Measurements from ENCODE around the gene HOXA10.

The HOXA10 gene

DNA sequence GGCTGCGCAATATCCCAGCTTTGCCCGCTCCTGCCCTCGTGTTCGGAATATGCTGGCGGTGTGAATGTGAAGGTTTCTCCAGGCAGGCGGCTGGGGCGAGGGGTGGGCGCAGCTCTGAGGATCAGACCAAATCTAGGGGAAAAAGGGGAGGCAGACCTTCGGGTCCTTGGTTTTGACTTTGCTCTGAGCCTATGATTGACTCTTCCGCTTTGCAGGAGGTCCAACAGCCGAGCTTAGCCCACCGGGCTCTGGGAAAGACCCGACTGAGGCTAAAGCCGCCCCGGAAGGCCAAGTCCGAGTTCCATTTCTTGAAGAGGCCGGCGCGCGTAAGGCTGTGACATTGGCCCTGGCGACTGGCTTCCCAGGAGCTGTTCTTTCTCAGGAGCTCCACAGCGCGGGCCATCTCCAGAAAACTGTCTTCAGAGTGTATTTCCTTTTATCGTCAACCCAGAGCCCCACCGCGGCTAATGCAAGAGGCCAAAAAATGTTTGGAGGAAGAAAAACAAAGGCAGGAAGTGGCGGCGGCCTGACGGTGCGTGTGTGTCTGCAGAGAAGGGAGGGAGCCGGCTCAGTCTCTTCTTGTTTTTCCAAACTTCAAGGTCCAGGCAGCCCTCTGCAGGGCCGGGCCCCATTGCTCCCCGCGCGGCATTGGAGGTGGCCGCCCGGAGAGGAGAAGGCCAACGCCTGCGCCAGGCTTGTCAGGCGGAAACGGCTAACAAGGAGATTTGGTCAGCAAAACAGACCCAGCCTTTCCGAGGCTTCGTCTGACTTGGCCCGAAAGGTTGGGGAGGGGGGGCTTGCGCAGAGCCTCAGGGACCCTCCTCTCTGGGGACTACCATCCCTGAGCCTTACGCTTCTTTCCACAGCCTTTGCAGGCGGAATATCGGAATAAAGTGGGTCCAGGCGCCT, 14.5 kb upstream of the HOXA10 start:
- no peak overlapping the region for H3K27ac ChIP-seq (ENCODE audit: low read depth, low read length)
- H3K9me3 ChIP-seq (ENCODE audit: control insufficient read depth, insufficient read depth, low read depth, low read length), result no peaks in the 10 kb centered on the region
- peak overlapping the region; percentile 37 for H3K4me3 ChIP-seq (ENCODE audit: low read depth, low read length)
- peak overlapping the region; percentile 51 for H3K9ac ChIP-seq (ENCODE audit: low read length)
- H3K27me3 ChIP-seq (ENCODE audit: control insufficient read depth, insufficient read depth, low read length), result peaks cover 100% of the 10 kb centered on the region
- H3K4me1 ChIP-seq (ENCODE audit: control insufficient read depth, insufficient read depth, low read length), result peaks cover 49% of the 10 kb centered on the region
- H3K36me3 ChIP-seq (ENCODE audit: control insufficient read depth, insufficient read depth, low read length), result no peaks in the 10 kb centered on the region

DNA sequence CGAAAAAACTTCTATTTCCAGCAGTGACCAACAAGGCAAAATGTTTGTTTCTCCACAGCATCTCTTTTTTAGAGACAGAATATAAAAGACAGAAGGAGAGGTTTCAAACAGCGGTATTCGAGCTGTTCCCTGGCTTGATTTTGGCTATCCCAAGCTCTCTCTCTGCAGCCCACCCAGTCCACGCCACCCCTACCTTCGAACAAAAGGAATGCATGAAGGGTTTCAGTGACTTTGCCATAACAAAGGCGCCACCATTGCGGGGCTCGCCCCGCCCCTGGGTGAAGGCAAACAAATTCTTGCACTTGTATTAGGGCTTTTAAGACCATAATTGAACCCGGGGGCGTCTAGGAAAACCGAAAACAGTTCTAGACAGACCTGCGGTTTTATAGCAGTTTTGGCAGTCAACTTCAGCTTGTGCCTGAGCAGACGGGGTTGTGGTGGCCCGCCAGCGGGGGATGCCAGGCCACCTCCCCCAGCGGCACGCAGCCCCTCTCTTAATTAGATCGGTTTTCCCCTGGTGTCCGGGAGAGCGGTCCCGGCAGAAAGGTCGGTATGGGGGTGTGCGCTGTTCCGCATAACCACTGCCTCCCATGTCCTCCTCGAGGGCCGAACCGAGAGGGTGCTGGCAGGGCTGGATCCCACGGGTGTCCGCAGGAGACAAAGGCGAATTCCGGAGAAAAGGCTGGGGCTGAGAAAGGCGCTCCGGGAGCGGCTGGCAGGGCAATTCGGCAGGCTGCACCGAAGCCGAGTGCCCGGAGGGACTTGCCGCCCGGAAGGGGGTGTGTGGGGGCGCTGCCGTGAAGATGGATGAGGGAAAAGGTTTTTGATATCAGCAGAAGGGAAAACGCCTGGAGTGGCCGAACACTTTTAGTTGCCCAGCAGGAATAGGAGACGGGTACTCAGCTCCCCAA, 13.6 kb upstream of the HOXA10 start:
- Histone ChIP-seq H3K9me3 (ENCODE audit: control insufficient read depth, insufficient read depth, low read depth, low read length) (no peaks in the 10 kb centered on the region), H3K27me3 (ENCODE audit: control insufficient read depth, insufficient read depth, low read length) (peaks cover 100% of the 10 kb centered on the region), H3K27ac (ENCODE audit: low read depth, low read length) (no peak overlapping the region), H3K9ac (ENCODE audit: low read length) (peak overlapping the region; percentile 51), H3K36me3 (ENCODE audit: control insufficient read depth, insufficient read depth, low read length) (no peaks in the 10 kb centered on the region), H3K4me3 (ENCODE audit: low read depth, low read length) (peak overlapping the region; percentile 37; the same call in 1 of the 2 replicates), H3K4me1 (ENCODE audit: control insufficient read depth, insufficient read depth, low read length) (peaks cover 49% of the 10 kb centered on the region)

DNA sequence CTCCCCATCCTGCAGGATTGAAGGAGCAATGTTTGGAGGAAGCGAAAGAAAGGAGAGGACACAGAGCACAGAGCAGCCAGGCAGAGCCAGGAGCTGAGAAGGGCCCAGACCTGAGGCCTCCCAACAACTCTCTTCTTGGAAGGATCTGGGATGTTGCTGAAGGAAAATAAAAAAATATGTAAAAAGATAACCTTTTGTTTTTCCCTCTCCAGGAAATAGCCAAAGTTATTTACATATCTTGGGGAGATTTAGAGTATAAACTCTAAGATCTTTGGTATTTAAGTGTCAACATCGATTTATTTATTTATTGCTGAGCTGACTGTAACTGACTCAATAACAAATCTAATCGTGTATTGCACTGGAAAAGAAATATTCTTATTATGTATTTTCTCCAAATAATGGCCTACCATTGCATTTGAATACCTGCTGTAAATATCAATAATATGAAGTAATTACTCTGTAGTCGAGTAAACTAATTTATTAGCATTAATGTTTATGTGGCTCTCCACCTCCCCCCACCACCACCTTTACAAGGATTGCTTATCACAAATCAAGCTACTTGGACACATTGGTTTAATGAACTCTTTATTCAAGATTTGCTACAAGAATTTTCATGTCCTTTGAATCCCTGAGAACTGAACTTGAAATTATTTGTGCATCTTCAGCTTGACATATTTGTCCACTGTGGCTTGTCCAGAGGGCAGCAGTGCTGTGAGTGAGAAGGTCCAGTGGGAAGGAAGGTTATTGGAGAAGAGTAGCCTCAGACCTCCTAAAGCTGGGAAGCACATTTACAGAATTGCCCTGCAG, 12.8 kb upstream of the HOXA10 start:
- Histone ChIP-seq H3K9me3 (ENCODE audit: control insufficient read depth, insufficient read depth, low read depth, low read length) (no peaks in the 10 kb centered on the region), H3K9ac (ENCODE audit: low read length) (no peak overlapping the region), H3K27ac (ENCODE audit: low read depth, low read length) (no peak overlapping the region), H3K4me3 (ENCODE audit: low read depth, low read length) (peak overlapping the region; percentile 43; the same call in 1 of the 2 replicates), H3K27me3 (ENCODE audit: control insufficient read depth, insufficient read depth, low read length) (peaks cover 100% of the 10 kb centered on the region), H3K36me3 (ENCODE audit: control insufficient read depth, insufficient read depth, low read length) (no peaks in the 10 kb centered on the region), H3K4me1 (ENCODE audit: control insufficient read depth, insufficient read depth, low read length) (peaks cover 46% of the 10 kb centered on the region)

DNA sequence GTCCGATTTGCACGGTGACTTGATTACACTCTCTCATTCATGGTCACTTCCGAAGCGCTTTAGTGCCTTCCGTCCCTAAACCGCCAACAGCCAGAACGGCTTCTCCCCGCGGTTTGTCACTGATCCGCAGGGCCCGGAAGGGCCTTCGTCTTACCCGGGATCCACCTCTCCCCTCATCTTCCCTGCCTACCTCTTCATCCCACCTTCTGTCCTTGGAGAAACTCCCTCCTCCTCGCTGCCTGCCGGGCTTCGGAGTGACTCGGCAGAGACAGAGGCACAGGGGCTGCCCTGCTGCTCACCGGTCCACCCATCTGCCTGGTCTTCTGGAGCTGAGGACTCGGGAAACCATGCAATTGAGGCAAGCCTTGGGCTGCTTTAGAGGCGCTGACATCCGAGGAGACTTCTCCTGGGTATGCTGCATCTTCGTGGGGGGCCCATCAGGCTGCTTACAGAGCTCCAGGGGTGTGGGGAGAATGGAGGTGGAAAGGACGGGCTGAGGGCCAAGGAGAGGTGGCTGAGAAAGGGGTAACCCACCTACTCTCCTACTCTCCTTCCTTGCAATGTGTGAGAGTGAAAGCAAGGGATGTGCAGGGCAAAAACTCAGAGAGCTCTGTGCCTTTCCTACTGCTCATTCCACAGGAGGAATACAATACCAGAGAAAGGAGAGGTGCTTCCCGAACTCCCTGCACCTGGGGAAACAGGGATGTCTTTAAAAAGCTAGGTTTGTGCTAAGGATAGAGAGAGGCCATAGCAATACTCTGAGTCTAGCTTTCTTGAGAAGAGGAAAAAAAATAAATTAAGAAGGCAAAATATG, 11.9 kb upstream of the HOXA10 start:
- Histone ChIP-seq H3K27ac (ENCODE audit: low read depth, low read length) (no peak overlapping the region), H3K9me3 (ENCODE audit: control insufficient read depth, insufficient read depth, low read depth, low read length) (no peaks in the 10 kb centered on the region), H3K4me1 (ENCODE audit: control insufficient read depth, insufficient read depth, low read length) (peaks cover 44% of the 10 kb centered on the region), H3K27me3 (ENCODE audit: control insufficient read depth, insufficient read depth, low read length) (peaks cover 100% of the 10 kb centered on the region), H3K36me3 (ENCODE audit: control insufficient read depth, insufficient read depth, low read length) (no peaks in the 10 kb centered on the region), H3K4me3 (ENCODE audit: low read depth, low read length) (peak overlapping the region; percentile 43), H3K9ac (ENCODE audit: low read length) (peak overlapping the region; percentile 54)

DNA sequence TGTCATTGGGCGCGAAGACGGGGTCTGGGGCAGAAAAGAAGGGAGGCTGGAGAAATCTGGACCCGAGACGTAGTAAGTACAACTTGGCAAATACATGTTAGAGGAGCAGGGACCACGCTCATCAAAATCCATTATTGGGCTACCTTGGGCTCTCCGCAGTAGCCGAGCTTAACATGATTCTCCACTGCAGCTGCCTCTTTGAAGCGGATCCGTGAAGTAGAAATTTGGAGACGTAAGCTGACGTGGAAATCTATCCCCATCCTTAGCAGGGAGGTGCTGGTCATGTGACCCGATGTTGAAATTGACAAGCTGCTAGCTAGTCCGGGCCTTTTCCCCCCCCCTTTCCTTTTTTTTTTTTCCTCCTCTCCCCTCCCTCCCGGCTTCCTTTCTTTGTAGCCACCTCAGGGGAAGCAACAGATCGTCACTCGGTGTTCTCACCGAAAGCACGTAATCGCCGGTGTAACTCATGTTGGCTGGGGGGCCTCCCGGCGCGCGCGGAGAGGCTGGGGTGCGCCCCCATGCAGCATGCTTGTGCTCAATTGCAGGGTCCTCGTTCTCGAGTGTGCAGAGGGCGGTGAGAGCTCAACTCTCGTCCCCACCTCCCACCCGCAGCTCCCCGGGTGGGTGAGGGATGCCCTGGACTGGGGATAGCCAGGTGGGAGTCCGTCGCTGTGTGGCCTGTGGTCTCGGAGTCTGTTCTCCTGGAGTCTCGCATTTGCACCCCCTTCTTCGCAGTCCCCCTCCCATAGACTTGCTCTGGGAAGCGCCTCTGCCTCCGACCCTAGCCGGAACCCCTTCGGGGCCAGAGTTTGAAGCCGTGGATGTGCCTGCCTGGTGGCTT, 11.1 kb upstream of the HOXA10 start, which contains the start of gene HOXA11:
HOXA11 (minus strand) TSS at position 220 of the 841 bp plus-strand sequence; CDS start at position 132, 88 bp downstream.
- H3K27me3 ChIP-seq (ENCODE audit: control insufficient read depth, insufficient read depth, low read length), result peaks cover 100% of the 10 kb centered on the region
- H3K36me3 ChIP-seq (ENCODE audit: control insufficient read depth, insufficient read depth, low read length), result no peaks in the 10 kb centered on the region
- H3K9ac ChIP-seq (ENCODE audit: low read length), result peak within 1 kb of the TSS; percentile 54
- peaks cover 44% of the 10 kb centered on the region for H3K4me1 ChIP-seq (ENCODE audit: control insufficient read depth, insufficient read depth, low read length)
- peak within 1 kb of the TSS; percentile 43 for H3K4me3 ChIP-seq (ENCODE audit: low read depth, low read length)
- H3K9me3 ChIP-seq (ENCODE audit: control insufficient read depth, insufficient read depth, low read depth, low read length), result no peaks in the 10 kb centered on the region
- H3K27ac ChIP-seq (ENCODE audit: low read depth, low read length), result no peak within 1 kb of the TSS

DNA sequence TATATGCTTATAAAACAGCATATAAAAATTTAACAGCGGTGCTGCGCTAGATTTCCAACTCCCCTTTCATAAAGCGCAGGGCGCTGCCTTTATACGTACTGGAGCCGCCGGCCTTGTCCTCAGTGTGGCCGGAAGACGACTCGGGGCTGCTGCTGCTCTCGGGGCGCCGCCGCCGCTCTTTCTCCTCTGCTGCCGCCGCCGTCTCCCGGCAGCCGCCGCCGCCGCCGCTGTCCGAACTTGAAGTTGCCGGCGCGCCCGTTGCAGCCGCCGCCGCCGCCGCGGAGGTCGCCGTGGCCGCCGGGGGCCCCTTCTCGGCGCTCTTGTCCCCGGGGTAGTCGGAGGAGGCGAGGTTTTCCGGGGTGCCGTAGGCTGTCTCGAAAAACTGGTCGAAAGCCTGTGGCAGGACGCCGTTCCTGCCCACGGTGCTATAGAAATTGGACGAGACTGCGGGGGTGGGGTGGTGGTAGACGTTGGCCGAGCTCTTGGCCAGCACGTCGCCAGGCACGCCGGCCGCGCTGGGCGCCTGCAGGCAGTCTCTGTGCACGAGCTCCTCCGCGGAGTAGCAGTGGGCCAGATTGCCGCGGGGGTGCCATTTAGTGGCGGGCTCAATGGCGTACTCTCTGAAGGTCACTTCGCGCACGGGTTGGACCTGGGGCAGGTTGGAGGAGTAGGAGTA, 10.4 kb upstream of the HOXA10 start:
- H3K9ac ChIP-seq (ENCODE audit: low read length), result peak overlapping the region; percentile 50
- no peaks in the 10 kb centered on the region for H3K9me3 ChIP-seq (ENCODE audit: control insufficient read depth, insufficient read depth, low read depth, low read length)
- peaks cover 45% of the 10 kb centered on the region for H3K4me1 ChIP-seq (ENCODE audit: control insufficient read depth, insufficient read depth, low read length)
- H3K27me3 ChIP-seq (ENCODE audit: control insufficient read depth, insufficient read depth, low read length), result peaks cover 100% of the 10 kb centered on the region
- H3K4me3 ChIP-seq (ENCODE audit: low read depth, low read length), result peak overlapping the region; percentile 43
- no peaks in the 10 kb centered on the region for H3K36me3 ChIP-seq (ENCODE audit: control insufficient read depth, insufficient read depth, low read length)
- H3K27ac ChIP-seq (ENCODE audit: low read depth, low read length), result no peak overlapping the region

DNA sequence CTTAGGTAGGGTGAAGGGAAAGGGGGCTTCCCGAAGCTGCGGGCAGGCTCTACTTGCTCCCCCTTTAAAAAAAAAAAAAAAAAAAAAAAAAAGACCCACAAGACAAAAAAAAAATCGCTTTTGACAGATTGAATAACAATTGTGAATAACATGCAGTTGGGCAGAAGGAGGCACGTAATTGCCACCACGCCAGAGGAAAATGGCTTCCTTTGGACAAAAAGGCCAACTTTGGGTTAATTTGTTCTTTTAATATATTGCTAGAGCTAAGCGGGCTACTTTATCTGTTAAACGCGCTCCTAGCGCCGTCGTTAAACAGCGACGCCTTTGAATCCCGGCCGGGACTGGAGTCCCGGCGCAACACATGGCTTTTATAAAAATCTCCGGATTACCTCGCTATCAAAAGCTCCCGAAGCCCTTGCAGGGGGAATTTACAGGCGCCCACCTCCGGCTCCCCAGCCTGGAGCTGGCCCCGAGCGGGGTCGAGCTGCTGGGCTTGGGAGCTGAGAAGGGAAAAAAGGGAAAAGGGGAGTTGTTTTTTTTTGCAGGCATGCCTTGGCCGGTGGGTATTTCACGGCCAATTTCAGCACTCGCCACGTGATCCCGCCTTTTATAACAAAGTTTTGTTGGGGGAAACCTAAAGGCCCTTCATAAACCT, 9.7 kb upstream of the HOXA10 start:
- peak overlapping the region; percentile 50 for H3K9ac ChIP-seq (ENCODE audit: low read length)
- H3K9me3 ChIP-seq (ENCODE audit: control insufficient read depth, insufficient read depth, low read depth, low read length), result no peaks in the 10 kb centered on the region

DNA sequence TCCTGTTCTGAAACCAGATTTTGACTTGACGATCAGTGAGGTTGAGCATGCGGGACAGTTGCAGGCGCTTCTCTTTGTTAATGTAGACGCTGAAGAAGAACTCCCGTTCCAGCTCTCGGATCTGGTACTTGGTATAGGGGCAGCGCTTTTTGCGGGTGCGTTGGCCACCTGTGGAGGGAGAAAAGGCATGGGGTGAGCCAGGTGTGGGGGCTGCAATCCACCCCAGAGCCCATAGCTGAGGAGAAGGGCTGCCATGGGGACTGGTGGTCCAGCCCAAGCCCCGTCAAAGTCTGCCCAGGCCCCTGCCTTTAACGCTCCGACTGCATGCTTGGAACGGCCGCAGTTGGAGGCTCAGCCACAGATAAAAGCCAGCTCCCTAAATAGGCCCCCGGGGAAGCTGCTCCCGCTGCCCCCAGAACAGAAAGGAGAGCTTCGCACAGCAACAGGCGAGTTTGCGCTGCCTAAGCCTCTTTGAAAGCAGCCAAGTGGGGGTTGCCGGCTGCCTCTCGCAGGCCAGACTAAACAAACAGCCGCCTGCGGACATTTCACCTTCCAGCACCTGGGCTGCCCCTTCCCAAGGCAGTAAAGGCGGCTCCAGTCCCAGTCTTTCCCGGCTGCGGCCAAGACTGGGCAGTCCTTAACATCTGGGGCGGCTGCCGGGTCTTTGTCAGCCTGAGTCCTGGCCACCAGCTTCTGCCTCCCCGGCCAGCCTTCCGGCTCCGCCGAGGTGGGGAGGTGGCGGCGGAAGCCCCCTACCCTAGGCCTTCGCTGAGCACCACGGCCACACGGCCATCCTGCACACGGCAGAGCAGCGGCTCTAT, 9.0 kb upstream of the HOXA10 start:
- H3K9me3 ChIP-seq (ENCODE audit: control insufficient read depth, insufficient read depth, low read depth, low read length), result no peaks in the 10 kb centered on the region
- H3K4me1 ChIP-seq (ENCODE audit: control insufficient read depth, insufficient read depth, low read length), result peaks cover 39% of the 10 kb centered on the region
- H3K4me3 ChIP-seq (ENCODE audit: low read depth, low read length), result peak overlapping the region; percentile 43; the same call in 1 of the 2 replicates
- H3K9ac ChIP-seq (ENCODE audit: low read length), result peak overlapping the region; percentile 50
- no peaks in the 10 kb centered on the region for H3K36me3 ChIP-seq (ENCODE audit: control insufficient read depth, insufficient read depth, low read length)
- peaks cover 100% of the 10 kb centered on the region for H3K27me3 ChIP-seq (ENCODE audit: control insufficient read depth, insufficient read depth, low read length)
- no peak overlapping the region for H3K27ac ChIP-seq (ENCODE audit: low read depth, low read length)

More for the DNA sequence above, 9.7 kb upstream of the HOXA10 start:
- no peaks in the 10 kb centered on the region for H3K36me3 ChIP-seq (ENCODE audit: control insufficient read depth, insufficient read depth, low read length)
- H3K4me1 ChIP-seq (ENCODE audit: control insufficient read depth, insufficient read depth, low read length), result peaks cover 43% of the 10 kb centered on the region
- peaks cover 100% of the 10 kb centered on the region for H3K27me3 ChIP-seq (ENCODE audit: control insufficient read depth, insufficient read depth, low read length)
- peak overlapping the region; percentile 43; the same call in 1 of the 2 replicates for H3K4me3 ChIP-seq (ENCODE audit: low read depth, low read length)
- no peak overlapping the region for H3K27ac ChIP-seq (ENCODE audit: low read depth, low read length)

Measured in HUES6 (cell line).